ENCODE data around the gene ABCF1. TPM values are rescaled to one million over a fixed set of nuclear protein-coding genes. Genes with fewer than 3 reads are reported as not detected.

Gene ABCF1
- total and polyA plus RNA-seq, 9 of the 15 experiments (the other 6 are each of a cell fraction or from before 2014, with no cell fraction given) = 41.6 to 193 (median 102) TPM

GRCh38 chr6:30556066-30556905 is 15.0 kb upstream of the ABCF1 start, which contains the start of gene GNL1 (continued):
- no peak for TF ChIP-seq GTF3C2 (IDR thresholded peaks at IDR 0.05; ENCODE audit: borderline replicate concordance, extremely low read depth, insufficient read length)
- TF ChIP-seq KAT7 (CRISPR knock-in tag; IDR thresholded peaks at IDR 0.05; ENCODE audit: borderline replicate concordance) = peak; percentile 35; the same call in 1 of the 2 replicates
- peak; percentile 74; the same call in 1 of the 2 replicates for TF ChIP-seq RNF2 (IDR thresholded peaks at IDR 0.05)
- no peak for TF ChIP-seq NFATC3 (IDR thresholded peaks at IDR 0.05)
- no peak for TF ChIP-seq ARID3A (IDR thresholded peaks at IDR 0.05; ENCODE audit: borderline replicate concordance, low read depth, low read length)
- TF ChIP-seq, protein P1, sequence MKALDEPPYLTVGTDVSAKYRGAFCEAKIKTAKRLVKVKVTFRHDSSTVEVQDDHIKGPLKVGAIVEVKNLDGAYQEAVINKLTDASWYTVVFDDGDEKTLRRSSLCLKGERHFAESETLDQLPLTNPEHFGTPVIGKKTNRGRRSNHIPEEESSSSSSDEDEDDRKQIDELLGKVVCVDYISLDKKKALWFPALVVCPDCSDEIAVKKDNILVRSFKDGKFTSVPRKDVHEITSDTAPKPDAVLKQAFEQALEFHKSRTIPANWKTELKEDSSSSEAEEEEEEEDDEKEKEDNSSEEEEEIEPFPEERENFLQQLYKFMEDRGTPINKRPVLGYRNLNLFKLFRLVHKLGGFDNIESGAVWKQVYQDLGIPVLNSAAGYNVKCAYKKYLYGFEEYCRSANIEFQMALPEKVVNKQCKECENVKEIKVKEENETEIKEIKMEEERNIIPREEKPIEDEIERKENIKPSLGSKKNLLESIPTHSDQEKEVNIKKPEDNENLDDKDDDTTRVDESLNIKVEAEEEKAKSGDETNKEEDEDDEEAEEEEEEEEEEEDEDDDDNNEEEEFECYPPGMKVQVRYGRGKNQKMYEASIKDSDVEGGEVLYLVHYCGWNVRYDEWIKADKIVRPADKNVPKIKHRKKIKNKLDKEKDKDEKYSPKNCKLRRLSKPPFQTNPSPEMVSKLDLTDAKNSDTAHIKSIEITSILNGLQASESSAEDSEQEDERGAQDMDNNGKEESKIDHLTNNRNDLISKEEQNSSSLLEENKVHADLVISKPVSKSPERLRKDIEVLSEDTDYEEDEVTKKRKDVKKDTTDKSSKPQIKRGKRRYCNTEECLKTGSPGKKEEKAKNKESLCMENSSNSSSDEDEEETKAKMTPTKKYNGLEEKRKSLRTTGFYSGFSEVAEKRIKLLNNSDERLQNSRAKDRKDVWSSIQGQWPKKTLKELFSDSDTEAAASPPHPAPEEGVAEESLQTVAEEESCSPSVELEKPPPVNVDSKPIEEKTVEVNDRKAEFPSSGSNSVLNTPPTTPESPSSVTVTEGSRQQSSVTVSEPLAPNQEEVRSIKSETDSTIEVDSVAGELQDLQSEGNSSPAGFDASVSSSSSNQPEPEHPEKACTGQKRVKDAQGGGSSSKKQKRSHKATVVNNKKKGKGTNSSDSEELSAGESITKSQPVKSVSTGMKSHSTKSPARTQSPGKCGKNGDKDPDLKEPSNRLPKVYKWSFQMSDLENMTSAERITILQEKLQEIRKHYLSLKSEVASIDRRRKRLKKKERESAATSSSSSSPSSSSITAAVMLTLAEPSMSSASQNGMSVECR (CRISPR knock-in tag; IDR thresholded peaks at IDR 0.05) = peak; percentile 42
- peak; percentile 39; the same call in 1 of the 2 replicates for TF ChIP-seq CBX1 (IDR thresholded peaks at IDR 0.05; ENCODE audit: low read depth)

Measured in K562 (cell line).